Measurements from ENCODE around the gene SARS1. TPM values are rescaled to one million over a fixed set of nuclear protein-coding genes. Genes with fewer than 3 reads are reported as not detected.

SARS1 gene
- total and polyA plus RNA-seq, 2 donors (not counting 1 experiment from before 2014, with no cell fraction given): 59.1 to 115 TPM

- no peak overlapping the region for H3K4me3 ChIP-seq (ENCODE audit: control extremely low read depth in 1 of 5, extremely low read depth in 1 of 5, insufficient read depth in 1 of 5, low read depth in 2 of 5, low read length in 4 of 5)
- no peaks in the 10 kb centered on the region for H3K79me2 ChIP-seq (ENCODE audit: control insufficient read depth, insufficient read depth, low read length)
- peak overlapping the region; percentile 54 for H3K9ac ChIP-seq (ENCODE audit: low read length)
- no peak for DNase-seq
- peak overlapping the region; percentile 46 for H2AFZ ChIP-seq (ENCODE audit: insufficient read depth, low read depth, low read length, poor library complexity, severe bottlenecking)
- Mint-ChIP-seq H3K4me1 (peaks cover 11% of the 10 kb centered on the region), H3K4me3 (peak overlapping the region; percentile 74), H3K9me3 (ENCODE audit: insufficient read depth) (no peaks in the 10 kb centered on the region), H3K27ac (no peak overlapping the region), H3K27me3 (peaks cover 8% of the 10 kb centered on the region)
- H3K4me2 ChIP-seq (replicated peaks; ENCODE audit: low read depth, low read length, poor library complexity, severe bottlenecking): peak overlapping the region; percentile 88
- POLR2A ChIA-PET: no interaction called here
- H3K27ac ChIP-seq (ENCODE audit: low read length in 2 of 2): no peak overlapping the region
- peaks cover 4% of the 10 kb centered on the region for H4K20me1 ChIP-seq (ENCODE audit: control insufficient read depth, insufficient read depth, low read length, poor library complexity, severe bottlenecking)
- intact Hi-C loops (cut with micrococcal nuclease): no loop called here
- 95% methylated on average over 33 of the region's 33 CpGs for WGBS (ENCODE audit: insufficient coverage)
- peaks cover 11 to 24% of the 10 kb centered on the region in 2 donors for H3K4me1 ChIP-seq (ENCODE audit: control insufficient read depth in 2 of 2, insufficient read depth in 2 of 2, low read length in 2 of 2)
- peaks cover 0 to 39% (median 12%) of the 10 kb centered on the region in 4 experiments for H3K27me3 ChIP-seq (replicated peaks in 1 of 4; ENCODE audit: control extremely low read depth in 1 of 4, control insufficient read depth in 3 of 4, insufficient read depth in 4 of 4, low read length in 3 of 4)
- CTCF ChIA-PET: interaction anchor here (1.9 kb wide), 1 partner anchor 11 kb away, joined by 4 read pairs; no protein-coding TSS in a partner anchor
- no peak for ATAC-seq (ENCODE audit: low read depth)
- H3K36me3 ChIP-seq (replicated peaks in 1 of 2; ENCODE audit: control extremely low read depth in 1 of 2, control insufficient read depth in 1 of 2, extremely low read depth in 1 of 2, insufficient read depth in 2 of 2, low read length in 1 of 2): no peaks in the 10 kb centered on the region
- no peak for TF ChIP-seq EZH2 (IDR thresholded peaks at IDR 0.05; ENCODE audit: borderline replicate concordance, insufficient read depth, low read depth, low read length, poor library complexity, severe bottlenecking)
- no peak for TF ChIP-seq CTCF (IDR thresholded peaks at IDR 0.05)
- H3K9me3 ChIP-seq (ENCODE audit: control extremely low read depth in 1 of 3, control insufficient read depth in 2 of 3, insufficient read depth in 1 of 3, low read length in 2 of 3): peaks cover 0 to 16% (median 0%) of the 10 kb centered on the region in 3 donors
Measured at GRCh38 chr1:109250454-109251276, 36.9 kb downstream of the SARS1 start.

Measured in B cell (primary cell).